H1 (cell line): ENCODE data around the gene MED17. TPM values are rescaled to one million over a fixed set of nuclear protein-coding genes. Genes with fewer than 3 reads are reported as not detected.

Experiments used
- ASH2L ChIP-seq: fragments of 200-600, 300-600 bp; sonication (generic); IDR thresholded peaks from one replicate; pipeline ENCODE4 v1.7.1; 2017; ENCODE audit warnings: low read length
- TBP ChIP-seq: IDR thresholded peaks from 2 replicates; pipeline ENCODE4 v1.6.1; 2011; ENCODE audit warnings: low read depth, low read length, improper control_type of control experiment
- polyA plus RNA-seq, 7 experiments: library from polyadenylated mRNA; depleted of rRNA in 3 of 7; stranded (reverse) in 5 of 7; unstranded in 2 of 7; fragments of >200 nt in 5 of 7; fragments of 200-250 nt in 2 of 7; gene quantifications; 1 replicate in 5 of 7; 2 replicates in 1 of 7; 4 replicates in 1 of 7; pipeline versions ENCODE4 v1.2.1 to v1.2.3, GENCODE V29; 2011 to 2013; ENCODE audit warnings: missing spikeins in 2 of 7, mixed read lengths in 2 of 7
- total RNA-seq: library from RNA; stranded (reverse); fragmentation: NEBNext Ultra II Directional; extraction: Animal tissue kit (Norgen Biotek cat#: 25700); gene quantifications from 2 replicates; pipeline ENCODE4 v1.2.1, GENCODE V29; 2021
- TF ChIP-seq, protein P1 (sequence below): IDR thresholded peaks from 2 replicates; pipeline ENCODE4 v1.6.1; 2012; ENCODE audit warnings: low read length, inconsistent platforms

MED17 gene
- total and polyA plus RNA-seq, 2 of the 8 experiments (the other 6 are each of a cell fraction or from before 2014, with no cell fraction given): 8.8 to 33.7 TPM

DNA sequence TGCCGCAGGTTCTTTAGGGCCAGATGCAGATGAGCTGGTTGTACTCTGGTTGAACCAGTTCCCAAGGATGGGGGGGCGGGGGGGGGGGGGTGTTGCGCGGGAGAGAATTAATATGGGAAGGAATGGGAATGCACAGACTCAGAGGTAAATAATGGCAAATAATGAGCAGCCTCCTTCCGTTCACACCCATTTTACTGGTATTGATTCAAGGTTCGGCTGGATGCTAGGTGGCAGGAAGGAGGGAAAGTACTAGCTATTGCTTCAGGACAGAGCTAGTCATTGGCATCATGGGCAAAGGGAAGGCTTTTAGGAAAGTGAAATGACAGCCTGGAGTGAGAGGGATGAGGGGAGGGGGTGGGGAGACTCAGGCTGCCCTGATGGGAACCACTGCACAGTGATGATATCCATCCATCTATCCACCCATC is 66.5 kb downstream of the MED17 start, which contains the start of gene VSTM5 (continued):
- TF ChIP-seq ASH2L: no peak
- TF ChIP-seq TBP: no peak
- TF ChIP-seq, protein P1, sequence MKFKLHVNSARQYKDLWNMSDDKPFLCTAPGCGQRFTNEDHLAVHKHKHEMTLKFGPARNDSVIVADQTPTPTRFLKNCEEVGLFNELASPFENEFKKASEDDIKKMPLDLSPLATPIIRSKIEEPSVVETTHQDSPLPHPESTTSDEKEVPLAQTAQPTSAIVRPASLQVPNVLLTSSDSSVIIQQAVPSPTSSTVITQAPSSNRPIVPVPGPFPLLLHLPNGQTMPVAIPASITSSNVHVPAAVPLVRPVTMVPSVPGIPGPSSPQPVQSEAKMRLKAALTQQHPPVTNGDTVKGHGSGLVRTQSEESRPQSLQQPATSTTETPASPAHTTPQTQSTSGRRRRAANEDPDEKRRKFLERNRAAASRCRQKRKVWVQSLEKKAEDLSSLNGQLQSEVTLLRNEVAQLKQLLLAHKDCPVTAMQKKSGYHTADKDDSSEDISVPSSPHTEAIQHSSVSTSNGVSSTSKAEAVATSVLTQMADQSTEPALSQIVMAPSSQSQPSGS: no peak
- TF ChIP-seq, all 59 proteins: peak for 0
